GM19238 (cell line): ENCODE measurements around the gene VN1R5.

Experiments
- DNase-seq: peaks from one replicate; pipeline ENCODE4 v3.0.0; 2011; ENCODE audit warnings: low spot score; ENCODE audit not compliant: insufficient read length

The VN1R5 gene

GRCh38 chr1:247300491-247301175 is 44.8 kb downstream of the VN1R5 start:
- no peak for DNase-seq

GRCh38 chr1:247301176-247301540 is 45.3 kb downstream of the VN1R5 start:
- no peak for DNase-seq

GRCh38 chr1:247303216-247303615 is 47.3 kb downstream of the VN1R5 start:
- no peak for DNase-seq

GRCh38 chr1:247304031-247304430 is 48.2 kb downstream of the VN1R5 start:
- no peak for DNase-seq
